ENCODE results near the gene PTPN9.
A peak's percentile ranks its signal among the peaks of the same experiment; 100 is the strongest.
"Not testable (repeated sequence)": the region's sequence is repeated elsewhere in the genome, so short reads cannot be mapped to it uniquely, and the experiment has no call there.

PTPN9 gene

DNA sequence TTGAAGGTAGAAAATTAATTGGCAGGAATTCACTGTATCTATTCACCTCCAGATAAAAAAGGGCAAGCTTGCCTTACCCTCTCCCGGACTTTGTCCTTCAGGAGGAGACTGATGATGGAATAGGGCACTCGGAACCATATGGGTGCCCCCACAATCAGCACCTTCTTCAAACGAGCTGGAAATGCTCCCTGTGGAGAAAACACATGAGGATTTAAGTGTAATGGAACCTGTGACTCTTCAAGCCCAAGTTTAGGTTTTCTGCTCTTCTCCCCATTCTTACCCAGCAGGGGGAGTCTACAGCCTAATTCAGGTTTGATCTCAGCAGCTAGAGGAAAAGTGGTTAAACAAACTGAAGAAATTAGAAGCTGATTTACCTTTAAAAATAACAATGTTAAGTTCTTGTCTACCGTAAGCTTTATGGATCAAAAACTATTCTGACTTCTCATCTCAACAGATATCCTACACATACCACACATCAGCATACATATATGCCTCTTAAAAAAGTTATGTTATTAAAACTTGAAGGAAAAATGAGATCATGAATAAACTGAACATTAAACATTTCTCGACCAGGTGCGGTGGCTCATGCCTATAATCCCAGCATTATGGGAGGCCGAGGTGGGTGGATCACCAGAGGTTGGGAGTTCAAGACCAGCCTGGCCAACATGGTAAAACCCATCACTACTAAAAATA lies 70.1 kb downstream of the PTPN9 start:
- H3K4me3 ChIP-seq (ENCODE audit: low read length), result no peak overlapping the region
- peaks cover 75% of the 10 kb centered on the region for H3K36me3 ChIP-seq (ENCODE audit: insufficient read depth, low read depth, low read length)
- H3K4me1 ChIP-seq (ENCODE audit: insufficient read depth, low read length), result no peaks in the 10 kb centered on the region
- no peaks in the 10 kb centered on the region for H3K27me3 ChIP-seq (ENCODE audit: insufficient read depth, low read length)
- no peak overlapping the region for H3K9ac ChIP-seq (ENCODE audit: low read depth, low read length)
- H3K27ac ChIP-seq (ENCODE audit: low read length), result no peak overlapping the region
- peaks cover 9% of the 10 kb centered on the region for H3K9me3 ChIP-seq (ENCODE audit: insufficient read depth, low read depth, low read length)

DNA sequence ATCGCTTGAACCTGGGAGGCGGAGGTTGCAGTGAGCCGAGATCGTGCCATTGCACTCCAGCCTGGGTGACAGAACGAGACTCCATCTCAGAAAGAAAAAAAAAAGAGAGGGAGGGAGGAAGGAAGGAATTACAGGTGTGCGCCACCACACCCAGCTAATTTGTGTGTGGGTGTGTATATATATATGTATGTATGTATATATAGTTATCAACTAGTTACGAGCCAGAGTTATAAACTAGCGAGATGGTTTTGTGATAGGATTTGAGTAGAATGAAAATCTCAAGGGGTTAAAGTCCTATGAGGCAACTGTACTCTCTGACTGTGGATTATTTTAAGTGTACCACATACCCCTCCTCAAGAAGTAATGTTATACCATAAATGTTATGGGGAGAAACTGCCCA lies 76.8 kb downstream of the PTPN9 start:
- H3K27me3 ChIP-seq (ENCODE audit: insufficient read depth, low read length), result no peaks in the 10 kb centered on the region
- peaks cover 9% of the 10 kb centered on the region for H3K9me3 ChIP-seq (ENCODE audit: insufficient read depth, low read depth, low read length)
- peaks cover 58% of the 10 kb centered on the region for H3K36me3 ChIP-seq (ENCODE audit: insufficient read depth, low read depth, low read length)
- H3K4me3 ChIP-seq (ENCODE audit: low read length), result no peak overlapping the region
- no peak overlapping the region for H3K9ac ChIP-seq (ENCODE audit: low read depth, low read length)
- no peak overlapping the region for H3K27ac ChIP-seq (ENCODE audit: low read length)
- no peaks in the 10 kb centered on the region for H3K4me1 ChIP-seq (ENCODE audit: insufficient read depth, low read length)

DNA sequence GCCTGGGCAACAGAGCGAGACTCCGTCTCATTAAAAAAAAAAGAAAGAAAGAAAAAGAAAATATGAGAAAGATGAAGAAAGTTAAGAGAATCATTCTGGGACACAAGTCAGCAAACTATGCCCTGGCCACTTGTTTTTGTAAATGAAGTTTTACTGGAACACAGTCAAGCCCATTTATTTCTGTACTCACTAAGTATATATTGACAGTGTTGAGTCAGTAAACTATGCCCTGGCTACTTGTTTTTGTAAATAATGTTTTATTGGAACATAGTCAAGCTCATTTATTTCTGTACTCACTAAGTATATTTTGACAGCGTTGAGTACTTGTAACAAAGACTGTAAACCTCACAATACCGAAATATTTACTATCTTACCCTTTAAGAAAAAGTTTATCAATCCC lies 85.4 kb downstream of the PTPN9 start:
- Histone ChIP-seq H3K4me1 (ENCODE audit: insufficient read depth, low read length) (no peaks in the 10 kb centered on the region), H3K9ac (ENCODE audit: low read depth, low read length) (no peak overlapping the region), H3K27ac (ENCODE audit: low read length) (no peak overlapping the region), H3K9me3 (ENCODE audit: insufficient read depth, low read depth, low read length) (no peaks in the 10 kb centered on the region), H3K27me3 (ENCODE audit: insufficient read depth, low read length) (no peaks in the 10 kb centered on the region), H3K36me3 (ENCODE audit: insufficient read depth, low read depth, low read length) (peaks cover 58% of the 10 kb centered on the region), H3K4me3 (ENCODE audit: low read length) (no peak overlapping the region)

DNA sequence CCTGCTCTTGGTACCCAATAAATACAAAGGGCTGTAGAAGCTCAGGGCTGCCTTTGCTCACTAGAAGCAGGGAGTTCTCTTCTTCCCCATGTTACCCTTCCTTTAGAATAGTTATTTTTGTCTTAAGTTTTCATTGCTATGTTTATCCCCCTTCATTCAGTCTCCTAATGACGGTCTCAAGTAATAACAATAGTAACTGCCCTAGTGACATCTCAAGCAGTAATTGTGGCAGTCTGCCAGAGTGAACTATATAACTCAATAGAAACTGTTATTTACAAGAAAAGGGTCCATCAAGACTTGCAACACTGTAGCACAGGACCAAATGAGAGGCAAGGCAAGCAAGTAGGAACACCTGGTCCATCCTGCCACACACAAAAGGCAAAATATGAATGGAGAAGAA lies 95.2 kb downstream of the PTPN9 start:
- peaks cover 59% of the 10 kb centered on the region for H3K36me3 ChIP-seq (ENCODE audit: insufficient read depth, low read depth, low read length)
- no peaks in the 10 kb centered on the region for H3K4me1 ChIP-seq (ENCODE audit: insufficient read depth, low read length)
- H3K9me3 ChIP-seq (ENCODE audit: insufficient read depth, low read depth, low read length), result peaks cover 7% of the 10 kb centered on the region; the same call in 1 of the 2 replicates
- H3K27me3 ChIP-seq (ENCODE audit: insufficient read depth, low read length), result no peaks in the 10 kb centered on the region
- no peak overlapping the region for H3K4me3 ChIP-seq (ENCODE audit: low read length)
- H3K9ac ChIP-seq (ENCODE audit: low read depth, low read length), result no peak overlapping the region
- H3K27ac ChIP-seq (ENCODE audit: low read length), result no peak overlapping the region

DNA sequence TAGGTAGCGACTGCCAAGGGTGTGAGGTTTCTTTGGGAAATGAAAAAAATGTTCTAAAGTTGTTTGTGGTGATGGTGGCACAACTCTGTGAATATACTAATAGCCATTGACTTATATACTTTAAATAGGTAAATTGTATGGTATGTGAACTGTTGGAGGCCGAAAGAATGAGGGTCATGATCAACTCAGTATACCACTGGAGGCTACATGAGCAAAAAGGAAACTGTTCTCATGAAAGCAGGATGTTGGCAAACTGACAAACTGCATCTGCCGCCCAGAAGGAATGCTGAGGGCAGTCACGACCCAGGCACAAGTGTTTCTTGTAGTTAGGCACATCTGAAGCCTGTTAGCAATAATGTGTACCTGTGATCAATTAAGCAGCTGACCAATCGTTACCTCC lies 95.6 kb downstream of the PTPN9 start:
- not testable (repeated sequence) for H3K27ac ChIP-seq (ENCODE audit: low read length); H3K9ac ChIP-seq (ENCODE audit: low read depth, low read length); H3K4me1 ChIP-seq (ENCODE audit: insufficient read depth, low read length); H3K4me3 ChIP-seq (ENCODE audit: low read length); H3K27me3 ChIP-seq (ENCODE audit: insufficient read depth, low read length); H3K9me3 ChIP-seq (ENCODE audit: insufficient read depth, low read depth, low read length)
- H3K36me3 ChIP-seq (ENCODE audit: insufficient read depth, low read depth, low read length), result peaks cover 59% of the 10 kb centered on the region

DNA sequence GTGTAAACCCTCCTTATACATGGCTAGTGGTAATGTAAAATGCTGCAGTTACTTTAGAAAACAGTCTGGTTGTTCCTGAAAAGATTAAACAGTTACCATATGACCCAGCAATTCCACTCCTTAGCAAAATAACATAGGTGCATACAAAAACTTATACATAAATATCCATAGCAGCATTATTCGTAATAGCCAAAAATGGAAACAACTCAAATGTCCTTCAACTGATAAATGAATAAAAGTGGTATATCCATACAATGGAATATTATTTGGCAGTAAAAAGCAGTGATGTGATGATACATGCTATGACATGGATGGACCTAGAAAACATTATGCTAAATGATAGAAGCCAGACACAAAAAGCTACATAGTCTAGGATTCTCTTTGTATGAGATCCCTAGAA lies 96.0 kb downstream of the PTPN9 start:
- H3K9me3 ChIP-seq (ENCODE audit: insufficient read depth, low read depth, low read length), result peaks cover 7% of the 10 kb centered on the region; the same call in 1 of the 2 replicates
- H3K36me3 ChIP-seq (ENCODE audit: insufficient read depth, low read depth, low read length), result peaks cover 60% of the 10 kb centered on the region
- no peak overlapping the region for H3K9ac ChIP-seq (ENCODE audit: low read depth, low read length)
- no peak overlapping the region for H3K27ac ChIP-seq (ENCODE audit: low read length)
- H3K4me3 ChIP-seq (ENCODE audit: low read length), result no peak overlapping the region
- no peaks in the 10 kb centered on the region for H3K27me3 ChIP-seq (ENCODE audit: insufficient read depth, low read length)
- no peaks in the 10 kb centered on the region for H3K4me1 ChIP-seq (ENCODE audit: insufficient read depth, low read length)

DNA sequence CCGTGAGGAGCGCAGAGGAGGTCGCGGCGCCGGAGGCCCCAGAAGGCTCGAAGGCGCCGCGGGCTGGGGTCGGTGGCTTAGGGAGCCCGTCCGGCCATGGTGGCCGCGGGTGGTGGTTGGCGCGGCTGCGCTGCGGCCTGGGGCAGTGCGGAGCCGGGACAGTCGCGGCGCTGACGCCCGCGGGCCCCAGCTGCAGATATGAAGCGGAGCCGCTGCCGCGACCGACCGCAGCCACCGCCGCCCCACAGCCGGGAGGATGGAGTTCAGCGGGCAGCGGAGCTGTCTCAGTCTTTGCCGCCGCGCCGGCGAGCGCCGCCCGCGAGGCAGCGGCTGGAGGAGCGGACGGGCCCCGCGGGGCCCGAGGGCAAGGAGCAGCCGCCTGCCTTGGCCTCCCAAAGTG lies 98.7 kb downstream of the PTPN9 start:
- H3K4me3 ChIP-seq (ENCODE audit: low read length); H3K27ac ChIP-seq (ENCODE audit: low read length); H3K27me3 ChIP-seq (ENCODE audit: insufficient read depth, low read length); H3K9me3 ChIP-seq (ENCODE audit: insufficient read depth, low read depth, low read length); H3K4me1 ChIP-seq (ENCODE audit: insufficient read depth, low read length); H3K9ac ChIP-seq (ENCODE audit: low read depth, low read length): not testable (repeated sequence)
- H3K36me3 ChIP-seq (ENCODE audit: insufficient read depth, low read depth, low read length), result peaks cover 62% of the 10 kb centered on the region

DNA sequence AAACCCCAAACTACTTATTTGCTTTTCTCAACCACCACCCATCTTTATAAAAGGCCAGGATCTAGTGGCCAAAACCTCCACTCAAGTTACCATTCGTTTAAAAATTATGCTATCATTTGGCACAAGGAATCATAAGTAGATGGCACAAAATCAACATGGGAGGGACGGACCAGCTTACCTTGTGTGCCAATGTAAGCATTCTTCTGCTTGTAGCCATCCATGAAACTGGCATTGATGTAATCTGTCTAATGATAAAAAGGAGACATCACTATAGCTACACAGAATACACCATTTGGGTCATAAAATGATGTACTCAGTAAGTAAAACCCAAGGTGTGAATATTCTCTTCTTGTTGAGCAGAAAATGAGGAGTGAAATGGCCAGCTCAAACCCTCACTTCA lies 99.4 kb downstream of the PTPN9 start:
- no peaks in the 10 kb centered on the region for H3K27me3 ChIP-seq (ENCODE audit: insufficient read depth, low read length)
- no peak overlapping the region for H3K4me3 ChIP-seq (ENCODE audit: low read length)
- H3K9ac ChIP-seq (ENCODE audit: low read depth, low read length), result no peak overlapping the region
- H3K27ac ChIP-seq (ENCODE audit: low read length), result no peak overlapping the region
- no peaks in the 10 kb centered on the region for H3K4me1 ChIP-seq (ENCODE audit: insufficient read depth, low read length)
- H3K36me3 ChIP-seq (ENCODE audit: insufficient read depth, low read depth, low read length), result peaks cover 63% of the 10 kb centered on the region
- H3K9me3 ChIP-seq (ENCODE audit: insufficient read depth, low read depth, low read length), result peaks cover 7% of the 10 kb centered on the region; the same call in 1 of the 2 replicates

DNA sequence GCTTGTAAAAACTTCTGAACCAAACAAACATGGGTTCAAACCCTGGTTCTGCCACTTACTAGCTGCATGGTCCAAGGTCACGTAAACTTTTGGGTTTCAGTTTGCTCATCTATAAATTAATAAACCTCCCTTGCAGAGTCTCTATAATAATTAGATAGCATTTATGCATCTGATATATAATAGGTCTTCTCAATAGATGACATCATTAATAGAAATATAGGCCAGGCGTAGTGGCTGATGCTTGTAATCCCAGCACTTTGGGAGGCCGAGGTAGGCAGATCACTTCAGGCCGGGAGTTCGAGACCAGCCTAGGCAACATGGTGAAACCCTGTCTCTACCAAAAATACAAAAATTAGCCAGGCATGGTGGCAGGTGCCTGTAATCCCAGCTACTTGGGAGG lies 102.0 kb downstream of the PTPN9 start:
- H3K4me3 ChIP-seq (ENCODE audit: low read length); H3K9ac ChIP-seq (ENCODE audit: low read depth, low read length); H3K9me3 ChIP-seq (ENCODE audit: insufficient read depth, low read depth, low read length); H3K4me1 ChIP-seq (ENCODE audit: insufficient read depth, low read length); H3K27me3 ChIP-seq (ENCODE audit: insufficient read depth, low read length); H3K27ac ChIP-seq (ENCODE audit: low read length): not testable (repeated sequence)
- peaks cover 64% of the 10 kb centered on the region for H3K36me3 ChIP-seq (ENCODE audit: insufficient read depth, low read depth, low read length)

DNA sequence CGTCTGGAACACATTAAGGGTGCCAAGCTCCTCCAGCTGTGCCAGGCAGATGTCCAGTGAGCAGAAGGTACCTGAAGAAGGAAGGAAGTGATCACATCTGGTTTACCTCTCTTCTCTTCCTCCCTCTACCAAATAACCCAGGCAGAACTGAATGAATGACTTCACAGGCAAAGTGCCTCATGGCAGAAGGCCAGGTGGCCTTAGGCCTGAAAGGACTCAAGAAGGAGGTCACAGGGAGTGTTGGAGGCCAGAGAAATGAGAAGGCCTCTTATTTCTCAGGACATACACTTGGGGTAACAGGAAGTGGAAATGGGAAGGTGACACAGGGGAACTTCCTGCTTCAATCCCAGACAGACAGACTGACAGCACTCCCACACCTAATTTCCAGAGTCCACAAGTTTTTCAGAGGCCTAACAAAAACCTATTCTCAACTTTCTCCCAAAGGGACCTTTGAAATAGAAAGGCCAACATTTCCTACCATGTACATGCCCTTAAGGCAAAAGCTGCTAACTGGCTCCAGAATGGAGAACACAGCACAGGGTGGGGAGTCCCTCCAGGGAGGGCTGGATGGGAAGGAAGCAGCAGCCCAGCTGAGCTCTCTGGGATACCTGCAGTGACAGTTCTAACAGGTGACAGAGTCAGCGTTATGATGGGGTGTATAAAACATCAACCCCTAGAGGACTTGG lies 110.1 kb downstream of the PTPN9 start:
- no peaks in the 10 kb centered on the region for H3K4me1 ChIP-seq (ENCODE audit: insufficient read depth, low read length)
- H3K9me3 ChIP-seq (ENCODE audit: insufficient read depth, low read depth, low read length), result no peaks in the 10 kb centered on the region
- H3K36me3 ChIP-seq (ENCODE audit: insufficient read depth, low read depth, low read length), result peaks cover 81% of the 10 kb centered on the region
- no peak overlapping the region for H3K27ac ChIP-seq (ENCODE audit: low read length)
- H3K4me3 ChIP-seq (ENCODE audit: low read length), result no peak overlapping the region
- H3K27me3 ChIP-seq (ENCODE audit: insufficient read depth, low read length), result no peaks in the 10 kb centered on the region
- no peak overlapping the region for H3K9ac ChIP-seq (ENCODE audit: low read depth, low read length)

DNA sequence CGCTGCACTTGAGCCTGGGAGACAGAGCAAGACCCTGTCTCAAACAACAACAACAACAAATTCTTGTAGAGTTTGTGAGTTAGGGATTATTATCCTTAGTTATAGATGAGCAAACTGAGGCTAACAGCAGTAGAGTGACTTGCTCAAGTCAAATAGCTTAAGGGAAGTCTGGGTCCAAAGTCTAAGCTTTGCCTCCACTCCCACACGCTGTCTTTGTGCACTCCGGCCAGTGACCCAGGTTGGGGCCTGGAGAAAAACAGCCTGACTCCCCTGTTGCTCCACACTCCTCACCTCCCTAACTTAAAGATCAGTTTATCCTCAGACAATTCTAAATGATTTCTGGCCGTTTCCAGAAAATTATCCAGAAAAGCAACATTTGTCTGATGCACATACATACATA lies 118.5 kb downstream of the PTPN9 start:
- Histone ChIP-seq H3K9ac (ENCODE audit: low read depth, low read length) (0 out of 2 replicates have a peak overlapping the region, but pooled peaks have one; percentile 38), H3K9me3 (ENCODE audit: insufficient read depth, low read depth, low read length) (no peaks in the 10 kb centered on the region), H3K36me3 (ENCODE audit: insufficient read depth, low read depth, low read length) (peaks cover 4% of the 10 kb centered on the region), H3K4me3 (ENCODE audit: low read length) (no peak overlapping the region), H3K27me3 (ENCODE audit: insufficient read depth, low read length) (no peaks in the 10 kb centered on the region), H3K4me1 (ENCODE audit: insufficient read depth, low read length) (peaks cover 17% of the 10 kb centered on the region; the same call in 1 of the 2 replicates), H3K27ac (ENCODE audit: low read length) (no peak overlapping the region)

DNA sequence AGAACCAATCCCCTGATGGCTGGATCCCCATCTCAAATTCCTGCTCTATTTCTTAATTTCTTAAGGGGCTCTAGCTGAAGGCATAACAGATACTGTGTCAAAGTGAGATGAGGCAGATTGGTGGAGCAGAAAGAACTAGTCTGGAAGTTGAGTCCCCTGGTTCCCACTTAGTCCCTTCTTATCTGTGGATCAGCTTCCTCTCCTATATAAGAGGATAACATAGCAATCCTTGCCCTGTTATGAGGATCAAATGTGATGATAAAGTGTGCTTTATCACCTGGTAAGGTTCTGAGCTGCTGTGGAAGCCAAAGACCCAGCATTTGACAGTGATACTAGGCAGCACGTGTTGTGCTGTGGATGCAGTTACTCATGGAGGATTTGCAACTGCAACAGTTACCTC lies 119.5 kb downstream of the PTPN9 start:
- Histone ChIP-seq H3K27ac (ENCODE audit: low read length) (no peak overlapping the region), H3K4me1 (ENCODE audit: insufficient read depth, low read length) (peaks cover 17% of the 10 kb centered on the region; the same call in 1 of the 2 replicates), H3K27me3 (ENCODE audit: insufficient read depth, low read length) (no peaks in the 10 kb centered on the region), H3K9me3 (ENCODE audit: insufficient read depth, low read depth, low read length) (no peaks in the 10 kb centered on the region), H3K9ac (ENCODE audit: low read depth, low read length) (no peak overlapping the region), H3K4me3 (ENCODE audit: low read length) (no peak overlapping the region), H3K36me3 (ENCODE audit: insufficient read depth, low read depth, low read length) (no peaks in the 10 kb centered on the region; the same call in 1 of the 2 replicates)

Data from iPS-20b (cell line).